MM.1S (cell line): Measurements from ENCODE around the gene SLC32A1.

Experiments used
- DNase-seq: peaks from one replicate; pipeline ENCODE4 v3.0.0-alpha.2; 2015
- H2AFZ ChIP-seq: fragments of 300-600 bp; sonication (generic); 2 replicates; pipeline ENCODE4 v1.6.0; 2016; ENCODE audit warnings: antibody characterized with exemption, low read length
- H3F3A ChIP-seq: fragments of 300-600 bp; sonication (generic); 2 replicates; pipeline ENCODE4 v1.6.1; 2016; ENCODE audit warnings: mild to moderate bottlenecking, antibody characterized with exemption, low read length, moderate library complexity, mixed read lengths; ENCODE audit not compliant: insufficient read depth
- H3K27ac ChIP-seq: fragments of 300-600 bp; sonication (generic); 2 replicates; pipeline ENCODE4 v1.5.1; 2016; ENCODE audit warnings: mild to moderate bottlenecking, low read length
- H3K27me3 ChIP-seq: fragments of 300-600 bp; sonication (generic); replicated peaks from 2 replicates; pipeline ENCODE4 v1.6.0; 2016; ENCODE audit warnings: low read length; ENCODE audit not compliant: insufficient read depth
- H3K36me3 ChIP-seq: fragments of 300-600 bp; sonication (generic); replicated peaks from 2 replicates; pipeline ENCODE4 v1.6.1; 2016; ENCODE audit warnings: mild to moderate bottlenecking, low read length, mixed read lengths; ENCODE audit not compliant: insufficient read depth
- H3K4me1 ChIP-seq: fragments of 300-600 bp; sonication (generic); 2 replicates; pipeline ENCODE4 v1.6.1; 2016; ENCODE audit warnings: low read length, mixed read lengths
- H3K4me2 ChIP-seq: fragments of 300-600 bp; sonication (generic); 2 replicates; pipeline ENCODE4 v1.6.0; 2016; ENCODE audit warnings: low read depth, low read length
- H3K4me3 ChIP-seq: fragments of 300-600 bp; sonication (generic); 2 replicates; pipeline ENCODE4 v1.5.1; 2016; ENCODE audit warnings: low read length, mixed read lengths
- H3K79me2 ChIP-seq: fragments of 300-600 bp; sonication (generic); 2 replicates; pipeline ENCODE4 v1.6.1; 2016; ENCODE audit warnings: mixed run types, low read length, mixed read lengths
- H3K9ac ChIP-seq: fragments of 300-600 bp; sonication (generic); 2 replicates; pipeline ENCODE4 v1.6.1; 2016; ENCODE audit warnings: low read length, mixed read lengths
- H3K9me2 ChIP-seq: fragments of 300-600 bp; sonication (generic); replicated peaks from 2 replicates; pipeline ENCODE4 v1.6.1; 2016; ENCODE audit warnings: mild to moderate bottlenecking, low read length, mixed read lengths; ENCODE audit not compliant: insufficient read depth
- H3K9me3 ChIP-seq: fragments of 300-600 bp; sonication (generic); replicated peaks from 2 replicates; pipeline ENCODE4 v1.6.1; 2016; ENCODE audit warnings: mild to moderate bottlenecking, low read length, mixed read lengths; ENCODE audit not compliant: insufficient read depth
- H4K20me1 ChIP-seq: fragments of 300-600 bp; sonication (generic); 2 replicates; pipeline ENCODE4 v1.6.1; 2016; ENCODE audit warnings: mild to moderate bottlenecking, low read length, moderate library complexity, mixed read lengths; ENCODE audit not compliant: insufficient read depth
- CTCF ChIP-seq: fragments of 300-600 bp; sonication (generic); IDR thresholded peaks from 2 replicates; pipeline ENCODE4 v1.5.1; 2016; ENCODE audit warnings: antibody characterized with exemption, low read length, mixed read lengths
- EZH2 ChIP-seq: fragments of 300-600 bp; sonication (generic); optimal IDR thresholded peaks from 2 replicates; pipeline ENCODE3; 2017; ENCODE audit warnings: low read depth, mild to moderate bottlenecking, antibody characterized with exemption, low read length, mixed read lengths
- EZH2phosphoT487 ChIP-seq: fragments of 300-600 bp; sonication (generic); IDR thresholded peaks from 2 replicates; pipeline ENCODE4 v1.6.1; 2018; ENCODE audit warnings: antibody characterized with exemption, low read length

Gene SLC32A1

GRCh38 chr20:38724626-38725147 is 401 bp downstream of the SLC32A1 start:
- Histone ChIP-seq H3K27me3 (peaks cover 92% of the 10 kb centered on the region), H3K9me3 (no peaks in the 10 kb centered on the region), H3K79me2 (no peaks in the 10 kb centered on the region), H3K4me2 (peak overlapping the region; percentile 76), H3F3A (no peaks in the 10 kb centered on the region), H3K4me3 (peak overlapping the region; percentile 49), H3K9me2 (no peaks in the 10 kb centered on the region), H3K4me1 (peaks cover 11% of the 10 kb centered on the region), H2AFZ (peak overlapping the region; percentile 62), H4K20me1 (no peaks in the 10 kb centered on the region), H3K9ac (no peak overlapping the region), H3K27ac (no peak overlapping the region), H3K36me3 (no peaks in the 10 kb centered on the region)
- TF ChIP-seq CTCF (no peak), EZH2phosphoT487 (no peak), EZH2 (no peak)
- DNase-seq: no peak

DNA sequence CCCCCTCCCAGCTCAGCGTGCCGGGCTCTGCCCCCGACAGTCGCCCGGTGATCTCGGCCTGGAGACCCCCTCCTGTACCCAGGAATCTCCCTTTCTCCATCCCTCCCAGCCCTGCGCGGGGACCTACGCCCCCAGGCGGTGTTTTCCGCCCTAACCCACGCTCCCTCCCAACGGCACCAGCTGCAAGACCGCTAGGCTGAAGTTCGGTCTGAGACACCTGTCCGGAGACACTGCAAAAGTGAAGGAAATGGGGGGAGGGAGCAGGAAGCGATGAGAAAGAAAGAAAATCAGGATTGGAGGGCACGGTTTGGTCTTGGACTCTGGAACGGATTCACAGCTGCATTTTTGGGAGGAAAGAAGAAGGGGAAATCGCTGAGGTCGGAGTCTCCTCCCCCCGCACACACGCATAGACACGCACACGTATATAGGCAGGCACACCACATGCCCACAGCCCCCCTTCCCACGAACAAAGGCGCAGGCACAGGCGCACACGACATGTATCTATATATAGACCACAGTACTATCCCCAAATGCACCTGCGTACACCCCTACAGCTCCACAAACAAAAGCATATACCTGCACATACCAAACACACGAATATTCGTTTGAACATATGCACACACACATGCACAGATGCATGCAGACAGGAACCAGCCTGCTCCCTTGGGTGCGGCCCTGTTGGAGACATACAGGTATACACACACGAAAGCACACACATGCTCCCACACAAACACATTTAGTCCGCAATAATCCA is 1.0 kb downstream of the SLC32A1 start:
- Histone ChIP-seq H3K79me2 (no peaks in the 10 kb centered on the region), H3K9me3 (no peaks in the 10 kb centered on the region), H3K27ac (no peak overlapping the region), H3K9me2 (no peaks in the 10 kb centered on the region), H3K4me2 (peak overlapping the region; percentile 76), H4K20me1 (no peaks in the 10 kb centered on the region), H3K4me1 (peaks cover 11% of the 10 kb centered on the region), H2AFZ (peak overlapping the region; percentile 62), H3K9ac (no peak overlapping the region), H3K36me3 (no peaks in the 10 kb centered on the region), H3F3A (no peaks in the 10 kb centered on the region), H3K4me3 (peak overlapping the region; percentile 49), H3K27me3 (peaks cover 92% of the 10 kb centered on the region)
- TF ChIP-seq CTCF (peak; percentile 35), EZH2phosphoT487 (no peak)
- DNase-seq: peak; percentile 58

DNA sequence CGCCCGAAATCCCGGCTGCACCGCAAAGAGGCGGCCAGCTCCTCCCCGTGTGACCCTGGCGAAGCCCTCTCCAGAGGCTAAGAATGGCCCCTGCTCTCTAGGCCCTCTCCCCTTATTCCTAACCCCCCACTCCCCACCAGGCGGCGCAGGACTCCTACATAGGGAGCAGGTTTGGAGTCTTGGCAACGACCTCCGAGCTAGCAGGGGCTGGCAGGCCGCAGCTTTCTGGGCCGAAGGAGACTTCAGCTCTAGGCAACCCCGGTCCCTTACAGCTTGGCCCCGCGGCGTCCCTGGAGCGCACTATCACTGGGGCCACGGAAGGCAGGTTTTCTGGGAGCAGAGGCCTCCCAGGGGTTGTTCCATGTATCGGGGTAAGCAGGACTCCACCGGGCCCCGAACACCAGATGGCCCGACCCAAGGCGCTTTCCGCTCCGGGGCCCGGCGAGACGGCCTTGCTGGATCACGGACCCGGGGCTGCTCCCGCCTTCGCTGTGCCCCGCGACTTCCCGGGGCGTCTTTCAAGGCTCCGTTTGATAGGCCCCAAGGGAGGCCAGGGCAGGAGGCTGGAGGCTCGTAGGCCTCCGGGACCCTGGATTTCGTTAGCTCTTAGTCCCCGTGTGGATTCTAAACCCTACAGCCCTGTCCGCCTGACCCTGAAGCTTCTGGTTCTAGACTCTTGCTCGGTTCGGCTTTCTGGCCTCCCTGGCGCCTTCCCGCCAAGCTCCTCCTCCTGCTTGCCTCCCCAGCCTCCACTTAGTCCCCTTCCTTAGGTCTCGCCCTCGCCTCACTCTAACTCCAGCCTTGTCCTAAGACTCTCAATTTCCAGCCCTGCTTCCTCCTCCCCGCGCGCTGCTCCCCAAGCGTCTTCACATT is 1.9 kb downstream of the SLC32A1 start:
- Histone ChIP-seq H3F3A (no peaks in the 10 kb centered on the region), H2AFZ (peak overlapping the region; percentile 62; the same call in 1 of the 2 replicates), H3K27ac (no peak overlapping the region), H3K4me2 (peak overlapping the region; percentile 76; the same call in 1 of the 2 replicates), H3K9me3 (no peaks in the 10 kb centered on the region), H3K9ac (no peak overlapping the region), H3K79me2 (no peaks in the 10 kb centered on the region), H3K36me3 (no peaks in the 10 kb centered on the region), H4K20me1 (no peaks in the 10 kb centered on the region), H3K27me3 (peaks cover 89% of the 10 kb centered on the region), H3K4me1 (peaks cover 11% of the 10 kb centered on the region), H3K4me3 (0 out of 2 replicates have a peak overlapping the region, but pooled peaks have one; percentile 49), H3K9me2 (no peaks in the 10 kb centered on the region)
- TF ChIP-seq EZH2: no peak
- peak; percentile 48 for TF ChIP-seq CTCF
- TF ChIP-seq EZH2phosphoT487: no peak
- DNase-seq: peak; percentile 23
